ENCODE data around the gene CTNNA1.
"Not testable (repeated sequence)": the region's sequence is repeated elsewhere in the genome, so short reads cannot be mapped to it uniquely, and the experiment has no call there.

The CTNNA1 gene

DNA sequence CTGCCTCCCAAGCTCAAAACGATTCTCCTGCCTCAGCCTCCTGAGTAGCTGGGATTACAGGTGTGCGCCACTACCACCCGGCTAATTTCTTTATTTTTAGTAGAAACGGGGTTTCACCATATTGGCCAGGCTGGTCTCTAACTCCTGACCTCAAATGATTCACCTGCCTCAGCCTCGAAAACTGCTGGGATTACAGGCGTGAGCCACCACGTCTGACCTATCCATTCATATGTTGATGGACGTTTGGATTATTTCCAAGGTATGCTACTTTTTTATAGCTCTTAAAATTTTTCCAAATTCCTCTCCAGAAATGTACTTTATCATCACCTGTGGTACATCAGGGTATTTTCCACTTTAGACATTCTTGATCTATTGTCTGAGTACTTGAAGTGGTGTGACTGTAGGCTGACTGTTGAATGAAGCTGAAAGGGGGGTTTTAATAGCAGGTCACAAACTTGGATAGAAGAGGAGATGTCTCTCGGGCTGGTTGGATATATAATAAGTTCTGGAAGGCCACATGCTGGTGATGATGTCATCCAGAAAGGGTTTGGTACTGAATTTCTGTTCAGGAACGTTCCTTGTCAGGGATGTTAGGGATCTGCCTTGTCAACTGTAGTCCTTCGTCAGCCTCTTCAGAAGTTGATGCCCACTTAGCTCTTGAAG lies 7.4 kb downstream of the CTNNA1 start:
- DNase-seq (ENCODE audit: low read depth in 2 of 2), result no peak

DNA sequence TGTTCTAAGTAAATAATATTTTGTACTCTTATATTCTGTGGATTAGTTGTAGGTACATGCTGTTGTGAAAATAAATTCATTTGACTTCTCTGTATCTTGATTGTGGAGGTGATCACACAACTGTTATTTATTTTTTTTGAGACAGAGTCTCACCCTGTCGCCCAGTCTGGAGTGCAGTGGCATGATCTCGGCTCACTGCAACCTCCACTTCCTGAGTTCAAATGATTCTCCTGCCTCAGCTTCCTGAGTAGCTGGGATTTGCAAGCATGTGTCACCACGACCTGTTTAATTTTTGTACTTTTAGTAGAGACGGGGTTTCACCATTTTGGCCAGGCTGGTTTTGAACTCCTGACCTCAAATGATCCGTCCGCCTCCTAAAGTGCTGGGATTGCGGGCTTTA lies 7.9 kb downstream of the CTNNA1 start:
- DNase-seq (ENCODE audit: low read depth in 2 of 2), result not testable (repeated sequence)

DNA sequence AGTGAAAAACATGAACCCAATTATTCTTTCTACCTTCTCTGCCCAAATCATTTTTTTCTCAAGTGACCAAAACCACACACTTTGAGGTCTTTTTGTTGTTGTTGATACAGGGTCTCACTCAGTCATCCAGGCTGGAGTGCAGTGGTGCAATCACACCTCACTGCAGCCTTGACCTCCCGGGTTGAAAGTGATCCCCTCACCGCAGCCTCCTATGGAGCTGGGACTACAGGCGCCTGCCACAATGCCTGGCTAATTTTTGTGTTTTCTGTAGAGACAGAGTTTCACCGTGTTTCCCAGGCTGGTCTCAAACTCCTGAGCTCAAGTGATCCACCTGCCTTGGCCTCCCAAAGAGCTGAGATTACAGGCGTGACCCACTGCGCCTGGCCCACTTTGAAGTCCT lies 8.4 kb downstream of the CTNNA1 start:
- not testable (repeated sequence) for DNase-seq (ENCODE audit: low read depth in 2 of 2)

DNA sequence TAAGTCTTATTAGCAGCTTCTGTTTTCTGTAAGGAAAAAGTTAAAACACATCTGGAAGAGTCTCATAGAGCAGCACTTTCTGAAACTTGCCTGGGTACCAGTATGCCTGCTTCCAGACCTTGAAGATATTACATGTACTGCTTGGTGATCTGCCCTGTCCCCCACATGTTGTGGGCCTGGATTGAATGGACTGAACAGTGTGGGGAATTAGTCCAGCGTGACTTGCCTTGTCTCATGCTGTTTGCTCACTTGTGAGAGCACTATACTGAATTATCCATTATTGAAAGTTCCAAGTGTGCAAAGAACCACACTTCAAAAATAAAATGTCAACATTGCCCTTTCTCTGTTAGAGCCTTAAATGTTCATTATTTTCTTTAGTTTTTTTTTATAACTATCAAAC lies 8.9 kb downstream of the CTNNA1 start:
- no peak for DNase-seq (ENCODE audit: low read depth in 2 of 2)

DNA sequence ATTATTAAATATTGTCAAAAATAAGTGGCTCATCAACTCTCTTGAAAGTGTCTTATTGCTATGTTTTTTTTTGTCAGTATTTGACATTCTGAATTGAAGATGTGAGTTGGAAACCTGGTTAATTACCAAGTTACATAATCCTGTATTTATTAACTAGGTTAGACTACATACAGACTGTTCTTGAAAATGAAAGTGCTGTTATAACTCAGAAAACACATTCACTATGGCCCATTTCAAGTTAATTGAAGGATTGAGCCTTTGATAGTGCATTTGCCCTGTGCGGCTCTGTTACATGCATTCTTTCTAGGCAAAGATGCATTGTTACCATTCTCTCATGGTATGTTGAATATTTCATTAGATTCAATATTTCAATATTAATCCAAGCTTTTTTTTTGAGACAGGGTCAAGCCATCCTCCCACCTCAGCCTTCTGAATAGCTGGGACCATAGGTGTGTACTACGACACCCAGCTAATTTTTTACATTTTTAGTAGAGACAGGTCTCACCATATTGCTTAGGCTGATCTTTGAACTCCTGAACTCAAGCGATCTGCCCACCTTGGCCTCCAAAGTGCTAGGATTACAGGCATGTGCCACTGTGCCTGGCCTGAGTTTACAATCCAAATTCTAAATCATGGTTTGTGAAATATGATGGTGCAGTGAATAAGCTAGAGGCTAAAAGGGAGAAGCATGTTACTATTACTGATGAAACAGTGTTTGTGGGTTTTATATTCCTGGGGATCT lies 10.0 kb downstream of the CTNNA1 start:
- no peak for DNase-seq (ENCODE audit: low read depth in 2 of 2)

DNA sequence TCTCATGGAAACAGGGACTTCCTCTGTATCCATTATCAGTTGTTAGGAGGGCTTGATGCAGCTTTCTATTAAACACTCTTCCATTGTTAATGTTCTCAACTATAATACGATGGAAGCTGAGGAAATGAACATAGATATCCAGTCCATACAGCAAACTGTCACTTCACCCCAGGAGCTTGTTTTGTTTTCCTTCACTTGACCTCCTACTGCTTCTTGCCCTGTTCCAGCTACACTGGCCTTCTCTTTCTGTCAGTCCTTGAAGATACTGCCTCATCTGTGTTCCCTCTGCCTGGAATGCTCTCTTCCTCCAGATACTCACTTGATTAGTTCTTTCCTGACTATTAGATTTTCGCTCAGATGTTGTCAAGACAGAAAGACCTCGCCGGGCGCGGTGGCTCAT lies 17.1 kb downstream of the CTNNA1 start:
- DNase-seq (ENCODE audit: low read depth in 2 of 2), result no peak

DNA sequence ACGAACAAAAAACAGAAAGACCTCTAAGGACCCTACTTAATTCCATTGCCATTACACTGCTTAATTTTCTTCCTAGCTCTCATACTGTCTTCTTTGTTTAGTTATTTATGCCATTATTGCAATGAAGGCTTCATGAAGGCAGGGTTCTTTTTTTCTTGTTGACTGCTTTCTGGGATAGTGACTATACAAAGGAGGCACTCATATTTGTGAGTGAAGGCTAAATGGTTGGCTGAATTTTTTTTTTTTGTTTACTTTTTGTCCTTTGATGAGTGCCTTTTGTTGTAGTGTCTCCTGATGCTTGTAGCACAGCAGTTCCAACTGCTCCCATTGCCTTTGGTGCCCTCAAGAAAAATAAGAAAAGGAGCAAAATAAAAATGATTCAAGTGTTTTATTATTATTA lies 17.8 kb downstream of the CTNNA1 start:
- no peak for DNase-seq (ENCODE audit: low read depth in 2 of 2)

DNA sequence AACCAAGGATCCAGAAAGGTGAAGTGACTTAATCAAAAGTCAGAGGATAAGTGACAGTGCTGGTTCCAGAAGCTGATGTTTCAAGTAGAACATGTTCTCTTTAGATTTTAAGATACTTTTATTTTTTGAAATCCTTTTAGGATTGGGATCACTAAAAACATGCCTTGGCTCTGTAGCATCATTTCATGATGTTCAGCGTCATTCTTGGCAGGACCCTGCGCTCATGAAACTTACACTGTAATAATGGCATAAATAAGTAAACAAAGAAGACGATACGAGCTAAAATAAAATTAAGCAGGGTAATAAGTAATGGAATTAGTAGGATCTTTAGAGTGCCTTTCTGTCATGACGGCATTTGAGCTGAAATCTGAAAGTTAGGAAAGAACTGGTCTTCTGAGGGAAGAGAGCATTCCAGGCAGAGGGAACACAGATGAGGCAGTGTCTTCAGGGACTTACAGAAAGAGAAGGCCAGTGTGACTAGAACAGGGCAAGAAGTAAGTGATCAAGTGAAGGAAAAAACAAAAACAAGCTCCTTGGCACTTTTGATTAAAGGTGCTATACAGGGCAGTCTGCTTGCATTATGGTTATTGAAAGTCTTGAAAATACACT lies 19.9 kb downstream of the CTNNA1 start:
- no peak for DNase-seq (ENCODE audit: low read depth in 2 of 2)

DNA sequence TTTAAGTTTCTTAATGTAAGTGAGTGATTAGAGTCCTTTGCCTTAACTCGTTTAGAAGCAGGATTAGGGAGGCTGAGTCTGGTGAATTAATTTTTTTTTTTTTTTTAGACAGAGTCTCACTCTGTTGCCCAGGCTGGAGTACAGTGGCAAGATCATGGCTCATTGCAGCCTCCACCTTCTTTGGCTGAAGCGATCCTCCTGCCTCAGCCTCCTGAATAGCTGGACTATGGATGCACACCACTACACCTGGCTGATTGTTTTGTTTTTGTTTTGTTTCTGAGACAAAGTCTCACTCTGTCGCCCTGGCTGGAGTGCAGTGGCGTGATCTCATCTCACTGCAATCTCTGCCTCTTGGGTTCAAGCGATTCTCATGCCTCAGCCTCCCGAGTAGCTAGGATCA lies 20.4 kb downstream of the CTNNA1 start:
- not testable (repeated sequence) for DNase-seq (ENCODE audit: low read depth in 2 of 2)

DNA sequence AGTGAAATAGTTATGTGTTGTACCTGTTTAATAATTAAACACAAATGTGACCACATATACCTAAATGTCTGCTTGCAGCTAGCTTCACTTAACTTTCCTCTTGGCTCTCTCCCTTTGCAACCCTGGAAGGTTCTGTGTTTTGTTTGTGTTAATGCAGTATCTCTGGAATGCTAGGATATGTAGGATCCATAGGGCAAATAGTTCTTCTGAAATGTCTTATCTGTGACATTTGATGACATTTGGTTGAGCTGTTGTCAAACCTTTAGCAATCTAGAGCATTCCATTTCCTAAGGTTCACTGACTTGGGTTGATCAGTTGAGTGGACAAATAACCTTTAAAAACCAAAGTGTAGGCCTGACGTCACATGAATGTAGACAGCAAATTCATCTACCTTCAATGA lies 21.8 kb downstream of the CTNNA1 start:
- no peak for DNase-seq (ENCODE audit: low read depth in 2 of 2)

DNA sequence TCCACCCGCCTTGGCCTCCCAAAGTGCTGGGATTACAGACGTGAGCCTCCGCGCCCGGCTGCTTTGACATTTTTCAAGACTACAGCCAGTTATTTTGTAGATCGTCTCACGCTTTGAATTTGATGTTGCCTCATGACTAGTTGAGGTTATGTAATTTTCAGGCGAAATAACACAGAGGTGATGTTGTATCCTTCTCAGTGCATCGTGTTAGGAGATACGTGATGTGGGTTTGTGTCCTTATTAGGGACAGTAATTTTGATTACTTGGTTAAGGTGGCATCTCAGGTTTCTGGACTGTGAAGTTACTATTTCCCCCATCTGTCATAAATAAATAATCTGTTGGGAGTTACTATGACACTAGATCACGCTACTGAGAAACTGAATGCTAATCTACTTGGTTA lies 25.0 kb downstream of the CTNNA1 start:
- no peak for DNase-seq (ENCODE audit: low read depth in 2 of 2)

DNA sequence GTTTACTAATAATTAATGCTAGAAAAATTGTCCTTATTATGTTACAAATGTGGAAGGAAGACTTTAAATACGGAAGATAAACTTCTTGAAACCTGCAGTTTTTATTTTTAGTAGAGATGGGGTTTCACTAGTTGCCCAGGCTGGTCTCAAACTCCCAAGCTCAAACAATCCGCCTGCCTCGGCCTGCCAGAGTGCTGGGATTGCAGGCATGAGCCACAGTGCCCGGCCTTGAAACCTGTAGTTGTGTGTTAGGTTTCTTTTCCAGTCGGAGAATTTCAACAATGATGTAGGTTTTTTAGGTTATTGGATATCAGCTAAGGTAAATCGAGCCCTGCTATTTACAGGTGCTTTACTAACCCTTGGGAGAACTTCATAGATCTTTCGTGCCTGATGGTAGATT lies 30.8 kb downstream of the CTNNA1 start:
- DNase-seq (ENCODE audit: low read depth in 2 of 2), result no peak

DNA sequence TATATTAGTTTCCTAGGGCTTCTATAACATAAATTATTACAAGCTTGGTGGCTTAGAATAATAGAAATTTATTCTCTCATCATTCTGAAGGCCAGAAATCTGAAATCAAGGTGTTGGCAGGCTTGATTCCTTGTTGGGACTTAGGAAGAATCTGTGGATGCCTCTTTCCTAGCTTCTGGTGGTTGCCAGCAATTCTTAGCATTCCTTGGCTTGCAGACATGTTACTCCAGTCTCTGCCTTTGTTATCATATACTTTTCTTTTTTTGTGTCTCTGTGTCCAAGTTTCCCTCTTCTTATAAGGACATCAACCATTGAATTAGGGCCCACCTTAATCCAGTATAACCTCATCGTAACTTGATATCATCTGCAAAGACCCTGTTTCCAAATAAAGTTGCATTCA lies 31.4 kb downstream of the CTNNA1 start:
- DNase-seq (ENCODE audit: low read depth in 2 of 2), result no peak

DNA sequence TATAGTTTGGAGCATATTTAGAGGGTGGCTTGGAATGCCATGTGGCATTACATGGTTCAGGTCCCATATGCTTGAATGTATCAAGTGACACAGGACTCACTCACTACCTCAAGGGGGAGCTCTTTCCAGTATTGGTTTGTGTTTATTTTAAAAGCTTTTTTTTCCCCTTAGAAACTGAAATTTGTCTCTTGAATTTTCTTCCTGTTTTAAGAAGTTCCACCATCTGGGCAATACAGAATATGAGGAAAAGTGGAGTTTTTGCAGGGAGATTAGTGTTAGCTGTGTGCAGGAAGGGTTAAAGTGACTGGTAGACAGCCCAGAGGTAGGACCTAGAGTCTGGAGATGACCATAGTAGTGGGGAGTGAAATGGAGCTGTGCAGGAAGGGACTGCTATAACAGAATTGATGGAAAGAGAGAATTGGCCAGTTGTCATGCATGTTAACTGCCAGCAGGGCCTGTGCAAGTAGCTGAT lies 36.6 kb downstream of the CTNNA1 start:
- no peak for DNase-seq (ENCODE audit: low read depth in 2 of 2)

DNA sequence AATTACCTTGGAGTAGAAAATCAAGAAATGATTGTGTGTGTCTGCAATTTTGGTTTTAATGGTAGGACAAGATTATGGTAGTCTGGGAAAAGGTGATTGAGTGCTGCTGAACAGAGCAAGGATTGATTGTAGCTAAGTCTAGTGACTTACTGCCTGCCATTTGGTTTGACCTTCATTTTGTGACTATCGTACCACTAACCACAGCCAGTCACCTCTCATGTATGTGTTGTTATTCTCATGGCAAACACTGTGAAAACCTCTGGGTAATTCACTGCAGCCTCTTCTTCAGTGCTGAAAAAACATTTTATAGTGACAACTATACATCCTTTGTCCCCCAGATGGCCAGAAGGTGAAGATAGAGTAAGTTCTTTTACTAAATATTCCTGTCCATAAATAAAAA lies 37.5 kb downstream of the CTNNA1 start:
- no peak for DNase-seq (ENCODE audit: low read depth in 2 of 2)

DNA sequence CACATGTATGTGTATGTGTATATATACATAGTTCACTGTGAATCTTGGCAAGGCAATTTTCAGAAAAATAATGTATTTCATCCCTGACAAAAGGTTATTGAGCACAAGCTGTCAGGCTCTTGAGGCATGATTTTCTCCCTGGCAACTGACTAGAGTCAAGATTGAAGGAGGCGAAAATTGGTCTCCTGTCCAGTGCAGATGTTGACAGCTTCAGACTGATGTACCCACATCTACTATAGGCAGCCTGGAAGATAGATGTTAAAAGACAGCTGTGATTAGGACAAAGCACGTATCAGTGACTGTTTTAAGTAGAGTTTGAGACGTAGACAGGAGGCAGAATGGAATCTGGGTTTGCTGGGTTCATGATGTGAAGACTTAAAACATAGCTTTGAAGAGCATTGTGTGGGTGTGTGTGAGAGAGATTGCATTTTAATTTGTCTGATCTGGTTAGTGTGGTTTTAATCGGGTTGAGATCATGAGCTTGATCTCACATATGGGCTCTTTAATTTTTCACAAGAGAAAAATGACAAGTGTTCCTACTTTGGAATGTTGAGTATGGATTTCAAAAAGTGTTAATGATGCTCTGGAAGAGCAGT lies 39.1 kb downstream of the CTNNA1 start:
- no peak for DNase-seq (ENCODE audit: low read depth in 2 of 2)

DNA sequence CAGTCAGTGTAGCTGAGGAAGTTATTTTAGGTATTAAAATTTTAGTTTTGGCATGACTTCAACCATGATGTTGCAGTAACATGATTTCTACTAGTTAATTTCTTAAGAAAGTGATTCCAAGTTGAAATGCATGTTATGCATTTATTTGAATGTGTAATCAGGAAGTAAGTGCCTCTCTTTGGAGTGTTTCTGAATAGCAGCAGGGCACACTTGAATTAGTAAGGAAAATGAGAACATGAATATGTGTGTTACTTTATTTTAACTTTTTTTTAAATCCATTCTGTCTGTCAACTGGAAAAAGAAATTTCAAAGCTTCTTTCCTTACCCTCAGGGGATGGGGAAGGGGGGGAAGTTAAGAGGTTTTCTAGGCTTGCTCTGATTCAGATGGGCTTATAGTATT lies 40.4 kb downstream of the CTNNA1 start:
- no peak for DNase-seq (ENCODE audit: low read depth in 2 of 2)

DNA sequence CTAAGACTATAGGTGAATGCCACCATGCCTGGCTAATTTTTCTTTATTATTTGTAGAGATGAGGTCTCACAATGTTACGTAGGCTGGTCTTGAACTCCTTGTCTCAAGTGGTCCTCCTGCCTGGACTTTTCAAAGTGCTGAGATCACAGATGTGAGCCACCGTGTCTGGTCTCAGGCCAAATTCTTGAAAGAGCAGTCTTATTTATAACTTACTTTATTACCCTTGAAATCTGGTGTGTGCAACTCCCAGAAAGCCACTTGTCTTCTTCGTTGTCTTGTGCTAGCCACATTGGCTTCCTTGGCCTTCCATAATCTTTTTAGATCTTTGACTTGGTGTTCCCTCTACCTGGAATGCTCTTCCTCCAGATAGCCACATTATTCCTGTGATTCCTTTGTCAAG lies 50.1 kb downstream of the CTNNA1 start:
- no peak for DNase-seq (ENCODE audit: low read depth in 2 of 2)

DNA sequence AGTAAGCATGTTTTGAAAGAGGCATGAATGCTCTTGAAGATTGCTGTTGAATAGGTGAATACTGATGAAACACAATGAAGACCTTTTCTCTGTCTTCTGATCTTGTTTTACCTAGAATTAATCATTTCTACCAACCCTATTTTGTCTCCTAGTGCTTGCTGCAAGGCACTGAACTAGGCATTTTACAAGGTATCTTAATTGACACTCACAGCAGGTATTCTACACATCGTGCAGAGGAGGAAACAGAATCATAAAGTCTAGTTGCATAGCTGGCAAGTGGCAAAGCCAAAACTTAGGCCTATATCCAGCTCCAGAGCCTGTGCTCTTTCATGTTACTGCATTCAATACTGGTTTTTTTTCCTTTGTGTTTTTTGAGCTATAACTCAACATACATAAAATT lies 50.7 kb downstream of the CTNNA1 start:
- DNase-seq (ENCODE audit: low read depth in 2 of 2), result no peak

DNA sequence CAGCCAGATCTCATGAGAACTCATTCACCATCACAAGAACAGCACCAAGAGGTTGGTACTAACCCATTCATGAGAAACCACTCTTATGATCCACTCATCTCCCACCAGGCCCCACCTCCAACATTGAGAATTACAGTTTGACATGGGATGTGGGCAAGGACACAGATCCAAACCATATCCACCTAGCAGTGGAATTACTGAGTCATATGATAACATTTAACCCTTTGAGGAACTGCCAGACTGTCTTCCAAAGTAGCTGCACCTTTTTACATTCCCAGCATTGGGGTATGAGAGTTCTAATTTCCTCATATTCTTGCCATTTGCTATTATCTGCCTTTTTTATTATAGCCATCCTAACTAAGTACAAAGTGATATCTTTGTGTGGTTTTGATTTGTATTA lies 51.9 kb downstream of the CTNNA1 start:
- no peak for DNase-seq (ENCODE audit: low read depth in 2 of 2)

DNA sequence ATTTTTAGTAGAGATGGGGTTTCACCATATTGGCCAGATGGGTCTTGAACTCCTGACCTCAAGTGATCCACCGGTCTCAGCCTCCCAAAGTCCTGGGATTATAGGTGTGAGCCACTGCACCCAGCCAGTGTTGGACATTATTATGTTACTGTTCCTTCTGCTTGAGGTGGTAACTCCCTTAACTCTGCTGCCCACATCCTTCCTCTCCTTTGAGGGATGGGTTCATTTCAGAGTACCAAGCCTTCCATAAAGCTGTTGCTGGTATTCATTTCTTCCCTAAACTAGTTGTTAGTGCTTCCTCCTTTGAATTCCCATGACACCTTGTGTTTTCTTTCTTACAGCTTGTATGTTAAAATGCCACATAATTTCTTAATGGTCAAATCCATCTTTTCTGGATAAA lies 54.0 kb downstream of the CTNNA1 start:
- no peak for DNase-seq (ENCODE audit: low read depth in 2 of 2)

DNA sequence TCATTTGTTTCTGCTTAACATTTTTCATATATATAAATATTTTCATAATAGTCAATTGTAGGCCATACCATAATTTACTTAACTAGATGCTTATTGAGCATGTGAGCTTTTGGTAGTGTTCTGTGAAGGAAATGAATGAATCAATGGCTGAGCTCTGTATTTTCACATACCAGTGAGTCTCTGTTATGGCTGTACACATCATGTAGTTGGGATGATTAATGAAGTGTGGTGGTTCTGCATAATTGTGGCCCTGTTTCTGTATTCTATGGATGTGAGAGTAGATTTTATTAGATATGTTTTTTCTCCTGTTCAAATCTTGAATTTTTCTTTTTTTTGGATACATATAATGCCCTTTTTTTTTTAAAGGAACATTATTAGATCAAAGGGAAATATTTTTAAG lies 56.2 kb downstream of the CTNNA1 start:
- DNase-seq (ENCODE audit: low read depth in 2 of 2), result no peak

DNA sequence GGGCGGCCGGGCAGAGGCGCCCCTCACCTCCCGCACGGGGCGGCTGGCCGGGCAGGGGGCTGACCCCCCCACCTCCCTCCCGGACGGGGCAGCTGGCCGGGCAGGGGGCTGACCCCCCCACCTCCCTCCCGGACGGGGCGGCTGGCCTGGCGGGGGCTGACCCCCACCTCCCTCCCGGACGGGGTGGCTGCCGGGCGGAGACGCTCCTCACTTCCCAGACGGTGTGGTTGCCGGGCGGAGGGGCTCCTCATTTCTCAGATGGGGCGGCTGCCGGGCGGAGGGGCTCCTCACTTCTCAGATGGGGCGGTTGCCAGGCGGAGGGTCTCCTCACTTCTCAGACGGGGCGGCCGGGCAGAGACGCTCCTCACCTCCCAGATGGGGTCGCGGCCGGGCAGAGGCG lies 57.6 kb downstream of the CTNNA1 start:
- DNase-seq (ENCODE audit: low read depth in 2 of 2), result not testable (repeated sequence)
